SK-N-SH (cell line): ENCODE data around the gene MGAT5B. TPM values are rescaled to one million over a fixed set of nuclear protein-coding genes. Genes with fewer than 3 reads are reported as not detected.

ENCODE experiments used
- CTCF ChIA-PET: fragments of 300-600, 350-600 bp; formaldehyde crosslinking; extraction: SDS; loops from one replicate; lab custom pipeline; 2021; lab: Yijun Ruan, JAX
- POLR2A ChIA-PET: fragments of 350-600 bp; sonication (Branson Sonifier 250); formaldehyde crosslinking; extraction: SDS; loops from one replicate; lab custom pipeline; 2020; ENCODE audit warnings: antibody characterized with exemption, inconsistent platforms; lab: Yijun Ruan, JAX
- DNase-seq: peaks from one replicate; pipeline ENCODE4 v3.0.0; 2012
- H2AFZ ChIP-seq: fragments of 200-600 bp; sonication (generic); 2 replicates; pipeline ENCODE4 v1.8.1; 2016; ENCODE audit warnings: antibody characterized with exemption, mild to moderate bottlenecking, low read depth
- H3F3A ChIP-seq: fragments of 200-600 bp; sonication (generic); replicated peaks from 2 replicates; pipeline ENCODE3; 2016; ENCODE audit warnings: antibody characterized with exemption, mild to moderate bottlenecking; ENCODE audit not compliant: insufficient read depth
- H3K27ac ChIP-seq, 2 experiments: fragments of 200-500 bp in 1 of 2; fragments of 200-600 bp in 1 of 2; sonication (Bioruptor generic) in 1 of 2; sonication (generic), shearing (Covaris generic) in 1 of 2; 2 replicates each; pipeline versions ENCODE4 v1.5.1 to v1.6.1; 2014 to 2016; ENCODE audit warnings: low read depth in 2 of 2, inconsistent platforms in 1 of 2, low read length in 1 of 2, mild to moderate bottlenecking in 1 of 2, mixed read lengths in 1 of 2
- H3K27me3 ChIP-seq: fragments of 200-600 bp; sonication (generic), shearing (Covaris generic); 2 replicates; pipeline ENCODE4 v1.6.1; 2016; ENCODE audit warnings: mixed run types; ENCODE audit not compliant: insufficient read depth
- H3K36me3 ChIP-seq, 2 experiments: fragments of 200-500 bp in 1 of 2; fragments of 200-600 bp in 1 of 2; sonication (Bioruptor generic) in 1 of 2; sonication (generic) in 1 of 2; replicated peaks in 1 of 2; 2 replicates each; pipeline versions ENCODE3 to v1.5.1; 2014 to 2016; ENCODE audit warnings: low read length in 1 of 2, mild to moderate bottlenecking in 1 of 2; ENCODE audit not compliant: insufficient read depth in 2 of 2, control insufficient read depth in 1 of 2
- H3K4me1 ChIP-seq, 2 experiments: fragments of 200-500 bp in 1 of 2; fragments of 200-600 bp in 1 of 2; sonication (Bioruptor generic) in 1 of 2; sonication (generic), shearing (Covaris generic) in 1 of 2; 2 replicates each; pipeline versions ENCODE4 v1.5.1 to v1.6.1; 2014 to 2016; ENCODE audit warnings: low read depth in 1 of 2, low read length in 1 of 2, mixed run types in 1 of 2; ENCODE audit not compliant: insufficient read depth in 2 of 2, control insufficient read depth in 1 of 2
- H3K4me2 ChIP-seq: fragments of 200-600 bp; sonication (generic), shearing (Covaris generic); 2 replicates; pipeline ENCODE4 v1.6.1; 2017; ENCODE audit warnings: mixed run types
- H3K4me3 ChIP-seq, 2 experiments: fragments of 200-500 bp in 1 of 2; fragments of 200-600 bp in 1 of 2; sonication (Bioruptor generic) in 1 of 2; sonication (generic), shearing (Covaris generic) in 1 of 2; 2 replicates each; pipeline versions ENCODE4 v1.5.1 to v1.8.1; 2014 to 2016; ENCODE audit warnings: low read depth in 2 of 2, inconsistent platforms in 1 of 2, low read length in 1 of 2, mild to moderate bottlenecking in 1 of 2, mixed read lengths in 1 of 2, moderate library complexity in 1 of 2
- H3K79me2 ChIP-seq: fragments of 200-600 bp; sonication (generic); 2 replicates; pipeline ENCODE4 v1.8.1; 2017; ENCODE audit warnings: mild to moderate bottlenecking; ENCODE audit not compliant: insufficient read depth
- H3K9ac ChIP-seq: fragments of 200-600 bp; sonication (generic); 2 replicates; pipeline ENCODE4 v1.6.1; 2017; ENCODE audit warnings: mixed run types
- H3K9me2 ChIP-seq: fragments of 200-600 bp; sonication (generic); 2 replicates; pipeline ENCODE4 v1.6.1; 2017; ENCODE audit warnings: mixed run types
- H3K9me3 ChIP-seq: fragments of 200-600 bp; sonication (generic); 2 replicates; pipeline ENCODE4 v1.6.1; 2017; ENCODE audit warnings: mixed run types, mild to moderate bottlenecking, moderate library complexity
- H4K20me1 ChIP-seq: fragments of 200-600 bp; sonication (generic); 2 replicates; pipeline ENCODE4 v1.6.1; 2017; ENCODE audit warnings: mild to moderate bottlenecking, mixed run types; ENCODE audit not compliant: insufficient read depth
- ELF1 ChIP-seq: IDR thresholded peaks from 2 replicates; pipeline ENCODE4 v1.4.0; 2012
- EP300 ChIP-seq, 2 experiments: IDR thresholded peaks; 2 replicates each; pipeline versions ENCODE4 v1.4.0 to v1.6.1; 2012; ENCODE audit warnings: borderline replicate concordance in 1 of 2, low read depth in 1 of 2, low read length in 1 of 2
- FOSL2 ChIP-seq: IDR thresholded peaks from 2 replicates; pipeline ENCODE4 v1.4.0; 2012; ENCODE audit warnings: low read depth, mild to moderate bottlenecking, moderate library complexity, borderline replicate concordance
- GATA2 ChIP-seq: sonication (generic); formaldehyde crosslinking; IDR thresholded peaks from 2 replicates; pipeline ENCODE4 v1.5.0; 2020; ENCODE audit warnings: mild to moderate bottlenecking, missing genetic modification reagents
- IRF3 ChIP-seq: fragments of 150-350 bp; IDR thresholded peaks from 2 replicates; pipeline ENCODE4 v1.6.1; 2016; ENCODE audit warnings: mild to moderate bottlenecking, low read depth, low read length
- JUND ChIP-seq: IDR thresholded peaks from 2 replicates; pipeline ENCODE4 v1.4.0; 2012
- MAX ChIP-seq: IDR thresholded peaks from 2 replicates; pipeline ENCODE4 v1.4.0; 2012; ENCODE audit warnings: low read depth
- MEF2A ChIP-seq: IDR thresholded peaks from 2 replicates; pipeline ENCODE4 v1.4.0; 2012; ENCODE audit warnings: low read depth, borderline replicate concordance
- NFIC ChIP-seq: IDR thresholded peaks from 2 replicates; pipeline ENCODE4 v1.4.0; 2012; ENCODE audit warnings: borderline replicate concordance
- PBX3 ChIP-seq: IDR thresholded peaks from 2 replicates; pipeline ENCODE4; 2012
- RAD21 ChIP-seq: IDR thresholded peaks from 2 replicates; pipeline ENCODE4 v1.6.1; 2012; ENCODE audit warnings: mild to moderate bottlenecking, low read length
- RCOR1 ChIP-seq: fragments of 150-350 bp; IDR thresholded peaks from 2 replicates; pipeline ENCODE4 v1.6.1; 2017; ENCODE audit warnings: antibody characterized with exemption, low read length
- REST ChIP-seq: IDR thresholded peaks from 2 replicates; pipeline ENCODE4 v1.6.1; 2012; ENCODE audit warnings: mild to moderate bottlenecking, low read depth, low read length, moderate library complexity
- RXRA ChIP-seq: IDR thresholded peaks from 2 replicates; pipeline ENCODE4 v1.4.0; 2012; ENCODE audit warnings: low read depth, mild to moderate bottlenecking, borderline replicate concordance
- SIN3A ChIP-seq: IDR thresholded peaks from 2 replicates; pipeline ENCODE4 v1.6.1; 2012; ENCODE audit warnings: low read depth, mild to moderate bottlenecking, low read length, moderate library complexity, borderline replicate concordance
- SMC3 ChIP-seq: IDR thresholded peaks from 2 replicates; pipeline ENCODE4 v1.6.1; 2012; ENCODE audit warnings: low read depth, low read length, improper control_type of control experiment
- TCF12 ChIP-seq: IDR thresholded peaks from 2 replicates; pipeline ENCODE4 v1.4.0; 2012
- TEAD4 ChIP-seq: IDR thresholded peaks from 2 replicates; pipeline ENCODE4 v1.4.0; 2012; ENCODE audit warnings: mild to moderate bottlenecking, borderline replicate concordance; ENCODE audit not compliant: insufficient read depth
- YY1 ChIP-seq: IDR thresholded peaks from 2 replicates; pipeline ENCODE4 v1.4.0; 2012; ENCODE audit warnings: low read depth, mild to moderate bottlenecking
- WGBS: methylation state at CpG from one replicate; pipeline ENCODE4 v1.1.6; 2017; ENCODE audit warnings: low lambda C conversion rate; 5-methylcytosine and 5-hydroxymethylcytosine counted together
- polyA plus RNA-seq, 3 experiments: library from polyadenylated mRNA; depleted of rRNA; stranded (reverse); fragments of >200 nt; gene quantifications; 2 replicates each; pipeline ENCODE4 v1.2.3, GENCODE V29; 2012

Gene MGAT5B
- polyA plus RNA-seq, 1 of the 3 experiments (the other 2 are of a cell fraction): 13.8 TPM

GRCh38 chr17:76973040-76973439, 104.8 kb downstream of the MGAT5B start:
- no peak overlapping the region for H3K9ac ChIP-seq
- peaks cover 27% of the 10 kb centered on the region; the same call in 1 of the 2 replicates for H3K27me3 ChIP-seq
- H3K4me3 ChIP-seq: no peak overlapping the region
- TF ChIP-seq MEF2A: no peak
- no peak for TF ChIP-seq PBX3
- TF ChIP-seq REST: no peak
- no peak for TF ChIP-seq ELF1
- TF ChIP-seq RAD21: no peak
- TF ChIP-seq SMC3: no peak
- H3K27ac ChIP-seq: no peak overlapping the region
- H3K9me2 ChIP-seq: no peaks in the 10 kb centered on the region
- H3K9me3 ChIP-seq: no peaks in the 10 kb centered on the region
- DNase-seq: no peak
- no peaks in the 10 kb centered on the region for H3K36me3 ChIP-seq
- no peaks in the 10 kb centered on the region for H3F3A ChIP-seq
- ChIA-PET POLR2A (no interaction called here), CTCF (interaction anchor here (0.9 to 3.3 kb wide), 5 partner anchors 64 to 105 kb away, joined by 3 to 17 read pairs (median 4); partner anchors contain the start of gene MGAT5B)
- H3K4me2 ChIP-seq: no peak overlapping the region
- H2AFZ ChIP-seq: no peak overlapping the region
- H3K4me1 ChIP-seq: peaks cover 3 to 20% of the 10 kb centered on the region in 2 experiments; a peak in 1 of 4 replicates
- 84% methylated on average over 8 of the region's 8 CpGs for WGBS
- no peaks in the 10 kb centered on the region for H4K20me1 ChIP-seq
- no peaks in the 10 kb centered on the region for H3K79me2 ChIP-seq

GRCh38 chr17:76974721-76975120, 106.5 kb downstream of the MGAT5B start:
- no peak overlapping the region for H2AFZ ChIP-seq
- TF ChIP-seq MEF2A (no peak), GATA2 (CRISPR knock-in tag) (no peak), MAX (no peak), NFIC (no peak), REST (no peak), RCOR1 (no peak), TEAD4 (no peak), TCF12 (no peak), JUND (no peak), RXRA (no peak), FOSL2 (no peak), EP300 (IDR thresholded peaks at IDR 0.05; ENCODE audit: borderline replicate concordance in 1 of 2, low read depth in 1 of 2, low read length in 1 of 2) (no peak), SIN3A (no peak), IRF3 (no peak), YY1 (no peak)

More at GRCh38 chr17:76974721-76975120, 106.5 kb downstream of the MGAT5B start:
- no peaks in the 10 kb centered on the region for H3K9me3 ChIP-seq
- no peak overlapping the region for H3K4me3 ChIP-seq
- no peaks in the 10 kb centered on the region for H3K79me2 ChIP-seq
- H3K27me3 ChIP-seq: peaks cover 20% of the 10 kb centered on the region; the same call in 1 of the 2 replicates
- no peaks in the 10 kb centered on the region for H3F3A ChIP-seq
- 60% methylated on average over 2 of the region's 3 CpGs for WGBS
- H3K4me2 ChIP-seq: no peak overlapping the region
- peaks cover 3 to 8% of the 10 kb centered on the region in 2 experiments; a peak in 1 of 4 replicates for H3K4me1 ChIP-seq
- CTCF ChIA-PET: interaction anchor here (2.1 kb wide), 1 partner anchor 107 kb away, joined by 5 read pairs; the partner anchor contains the start of gene MGAT5B
- no peak overlapping the region for H3K9ac ChIP-seq
- POLR2A ChIA-PET: no interaction called here
- H4K20me1 ChIP-seq: no peaks in the 10 kb centered on the region
- H3K9me2 ChIP-seq: no peaks in the 10 kb centered on the region
- H3K36me3 ChIP-seq: no peaks in the 10 kb centered on the region
- DNase-seq: no peak
- H3K27ac ChIP-seq: no peak overlapping the region
